Tibial nerve (tissue), 4 donors: Measurements from ENCODE around the gene HOXA4. TPM values are rescaled to one million over a fixed set of nuclear protein-coding genes. Genes with fewer than 3 reads are reported as not detected.
A peak's percentile ranks its signal among the peaks of the same experiment; 100 is the strongest.

Source experiments
- DNase-seq, 2 donors: peaks; one replicate each; pipeline ENCODE4 v3.0.0-alpha.2; 2019; ENCODE audit warnings: low spot score in 2 of 2
- H3K27ac ChIP-seq, 4 donors: fragments of 200-600 bp; sonication (generic) in 3 of 4; one replicate each; pipeline ENCODE4 v1.5.1; 2017 to 2019; ENCODE audit warnings: mild to moderate bottlenecking in 1 of 4
- H3K27me3 ChIP-seq, 2 donors: fragments of 200-600 bp; sonication (generic) in 1 of 2; one replicate each; pipeline versions ENCODE4 v1.5.1 to v1.6.0; 2017 to 2019
- H3K36me3 ChIP-seq, 3 donors: fragments of 200-600 bp; sonication (generic); one replicate each; pipeline ENCODE4 v1.5.1; 2018 to 2019
- H3K4me1 ChIP-seq, 4 donors: fragments of 200-600 bp; sonication (generic) in 3 of 4; one replicate each; pipeline ENCODE4 v1.5.1; 2017 to 2019
- H3K4me3 ChIP-seq, 4 donors: fragments of 200-600 bp; sonication (generic) in 3 of 4; one replicate each; pipeline ENCODE4 v1.5.1; 2017 to 2019; ENCODE audit warnings: mild to moderate bottlenecking in 1 of 4, moderate library complexity in 1 of 4
- H3K9me3 ChIP-seq, 4 donors: fragments of 200-600 bp; sonication (generic) in 3 of 4; one replicate each; pipeline ENCODE4 v1.5.1; 2017 to 2019
- EP300 ChIP-seq, 2 donors: sonication (generic); formaldehyde crosslinking; IDR thresholded peaks; one replicate each; pipeline ENCODE4 v1.6.1; 2017; ENCODE audit warnings: antibody characterized with exemption in 2 of 2, mild to moderate bottlenecking in 1 of 2
- POLR2A ChIP-seq, 2 donors: fragments of 450-650 bp; IDR thresholded peaks; one replicate each; pipeline ENCODE4 v1.6.1; 2017; ENCODE audit warnings: antibody characterized with exemption in 2 of 2, mild to moderate bottlenecking in 2 of 2, moderate library complexity in 2 of 2
- WGBS, 2 donors: methylation state at CpG; one replicate each; pipeline ENCODE4 v1.1.5; 2018; 5-methylcytosine and 5-hydroxymethylcytosine counted together
- total RNA-seq, 4 donors: library from RNA; depleted of rRNA; stranded (reverse); fragments of >200 nt; gene quantifications; one replicate each; pipeline ENCODE4 v1.1.0, GENCODE V29; 2016
- TF ChIP-seq, protein P1 (sequence below), 5 experiments: fragments of 200-600 bp in 3 of 5; fragments of 450-650 bp in 2 of 5; sonication (generic) in 3 of 5; IDR thresholded peaks; one replicate each; pipeline ENCODE4 v1.5.1; 2016 to 2019; ENCODE audit warnings: antibody characterized with exemption in 5 of 5, mild to moderate bottlenecking in 3 of 5, moderate library complexity in 2 of 5

HOXA4 gene
- total RNA-seq, 4 donors from 2014 or later: 4.4 to 6.3 (median 4.7) TPM

- WGBS, 2 donors: 65 to 69% methylated on average over 5 of the region's 5 CpGs
- peak in 1 of 2 donors; percentile 9 for DNase-seq
- peaks cover 0 to 44% (median 9%) of the 10 kb centered on the region in 4 donors for H3K4me1 ChIP-seq
- TF ChIP-seq POLR2A (IDR thresholded peaks at IDR 0.05) (no peak), EP300 (IDR thresholded peaks at IDR 0.05) (no peak)
- TF ChIP-seq, protein P1, sequence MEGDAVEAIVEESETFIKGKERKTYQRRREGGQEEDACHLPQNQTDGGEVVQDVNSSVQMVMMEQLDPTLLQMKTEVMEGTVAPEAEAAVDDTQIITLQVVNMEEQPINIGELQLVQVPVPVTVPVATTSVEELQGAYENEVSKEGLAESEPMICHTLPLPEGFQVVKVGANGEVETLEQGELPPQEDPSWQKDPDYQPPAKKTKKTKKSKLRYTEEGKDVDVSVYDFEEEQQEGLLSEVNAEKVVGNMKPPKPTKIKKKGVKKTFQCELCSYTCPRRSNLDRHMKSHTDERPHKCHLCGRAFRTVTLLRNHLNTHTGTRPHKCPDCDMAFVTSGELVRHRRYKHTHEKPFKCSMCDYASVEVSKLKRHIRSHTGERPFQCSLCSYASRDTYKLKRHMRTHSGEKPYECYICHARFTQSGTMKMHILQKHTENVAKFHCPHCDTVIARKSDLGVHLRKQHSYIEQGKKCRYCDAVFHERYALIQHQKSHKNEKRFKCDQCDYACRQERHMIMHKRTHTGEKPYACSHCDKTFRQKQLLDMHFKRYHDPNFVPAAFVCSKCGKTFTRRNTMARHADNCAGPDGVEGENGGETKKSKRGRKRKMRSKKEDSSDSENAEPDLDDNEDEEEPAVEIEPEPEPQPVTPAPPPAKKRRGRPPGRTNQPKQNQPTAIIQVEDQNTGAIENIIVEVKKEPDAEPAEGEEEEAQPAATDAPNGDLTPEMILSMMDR (IDR thresholded peaks at IDR 0.05): no peak
- peak overlapping the region in 1 of 4 donors; percentile 45 for H3K4me3 ChIP-seq
- no peaks in the 10 kb centered on the region for H3K9me3 ChIP-seq
- no peaks in the 10 kb centered on the region for H3K36me3 ChIP-seq
- peak overlapping the region in 3 of 4 donors; percentile 1 to 88 (median 80) for H3K27ac ChIP-seq
- peaks cover 0 to 93% of the 10 kb centered on the region in 2 donors for H3K27me3 ChIP-seq
Measured at GRCh38 chr7:27177795-27178320, 47.3 kb upstream of the HOXA4 start.

- Histone ChIP-seq H3K27me3 (peaks cover 0 to 93% of the 10 kb centered on the region in 2 donors), H3K36me3 (no peaks in the 10 kb centered on the region), H3K4me3 (peak overlapping the region in 1 of 4 donors; percentile 45), H3K27ac (peak overlapping the region; percentile 1 to 88 (median 52)), H3K9me3 (no peaks in the 10 kb centered on the region), H3K4me1 (peaks cover 0 to 44% (median 9%) of the 10 kb centered on the region in 4 donors)
- WGBS, 2 donors: 57 to 81% methylated on average over 22 of the region's 22 CpGs
- peak in 1 of 2 donors; percentile 12 for DNase-seq
- TF ChIP-seq POLR2A (IDR thresholded peaks at IDR 0.05): no peak
- TF ChIP-seq, protein P1 (IDR thresholded peaks at IDR 0.05): no peak
- no peak for TF ChIP-seq EP300 (IDR thresholded peaks at IDR 0.05)
Measured at GRCh38 chr7:27176962-27177794, 46.6 kb upstream of the HOXA4 start.

- H3K4me1 ChIP-seq: peaks cover 0 to 44% (median 9%) of the 10 kb centered on the region in 4 donors
Measured at GRCh38 chr7:27176524-27176845, 45.9 kb upstream of the HOXA4 start.

DNA sequence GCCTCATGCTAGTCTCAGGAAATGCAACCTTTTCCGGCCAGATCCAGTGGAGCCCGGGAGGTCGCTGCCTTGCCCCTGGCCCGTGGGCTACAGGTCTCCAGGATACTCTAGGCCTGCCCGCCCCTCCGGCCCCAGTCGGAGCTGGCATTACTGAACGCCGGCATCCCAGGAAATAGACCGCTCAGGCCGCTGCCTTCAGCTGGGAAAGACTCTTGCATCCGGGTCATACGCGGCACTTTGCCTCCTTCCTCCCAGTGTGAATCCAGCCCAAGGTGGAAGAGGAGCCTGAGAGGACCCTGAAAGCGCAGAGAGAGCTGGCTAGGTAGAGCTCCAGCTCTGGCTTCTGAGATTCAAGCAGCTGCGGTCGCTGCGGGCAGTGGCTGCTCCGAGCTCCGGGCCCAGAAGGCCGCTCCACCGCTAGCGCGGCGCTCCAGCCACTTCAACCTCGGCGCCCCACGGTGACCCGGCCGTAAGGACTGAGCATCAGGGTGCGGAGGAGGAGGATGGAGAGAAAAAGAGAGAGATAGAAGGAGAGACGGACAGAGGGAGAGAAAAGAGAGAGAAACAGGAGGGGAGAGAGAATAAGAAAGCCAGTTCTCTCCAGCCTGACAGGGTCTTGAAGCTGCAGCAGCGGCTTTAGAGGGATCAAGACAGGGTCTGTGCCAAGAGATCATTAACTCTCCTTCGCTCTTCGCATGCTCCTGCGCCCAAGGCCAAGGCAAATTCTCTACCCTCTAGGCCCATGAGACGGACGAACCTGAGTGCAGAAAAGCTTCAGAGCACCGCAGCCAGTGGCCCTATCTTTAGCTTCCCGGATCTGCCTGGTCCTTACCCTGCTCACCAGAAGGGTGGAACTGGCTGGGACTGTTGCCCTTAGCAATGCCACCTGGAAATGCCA lies 45.3 kb upstream of the HOXA4 start:
- H3K27me3 ChIP-seq: peaks cover 0 to 93% of the 10 kb centered on the region in 2 donors
- no peak for TF ChIP-seq EP300 (IDR thresholded peaks at IDR 0.05)
- TF ChIP-seq, protein P1 (IDR thresholded peaks at IDR 0.05): no peak
- no peak for TF ChIP-seq POLR2A (IDR thresholded peaks at IDR 0.05)
- H3K4me3 ChIP-seq: peak overlapping the region in 2 of 4 donors; percentile 5 to 29
- peaks cover 0 to 44% (median 9%) of the 10 kb centered on the region in 4 donors for H3K4me1 ChIP-seq
- H3K36me3 ChIP-seq: no peaks in the 10 kb centered on the region
- peak overlapping the region in 3 of 4 donors; percentile 5 to 88 (median 80) for H3K27ac ChIP-seq
- peak in 1 of 2 donors; percentile 16 for DNase-seq
- no peaks in the 10 kb centered on the region for H3K9me3 ChIP-seq
- WGBS, 2 donors: 54 to 71% methylated on average over 36 to 40 of the region's 40 CpGs

More at GRCh38 chr7:27176524-27176845, 45.9 kb upstream of the HOXA4 start:
- DNase-seq: no peak
- no peaks in the 10 kb centered on the region for H3K36me3 ChIP-seq
- H3K27ac ChIP-seq: peak overlapping the region in 3 of 4 donors; percentile 1 to 88 (median 80)
- TF ChIP-seq POLR2A (IDR thresholded peaks at IDR 0.05): no peak
- no peak for TF ChIP-seq EP300 (IDR thresholded peaks at IDR 0.05)
- TF ChIP-seq, protein P1 (IDR thresholded peaks at IDR 0.05): no peak
- WGBS, 2 donors: 65 to 71% methylated on average over 3 of the region's 3 CpGs
- H3K27me3 ChIP-seq: peaks cover 0 to 93% of the 10 kb centered on the region in 2 donors
- H3K9me3 ChIP-seq: no peaks in the 10 kb centered on the region
- peak overlapping the region in 2 of 4 donors; percentile 5 to 45 for H3K4me3 ChIP-seq
